ENCODE data around the gene SPP1. TPM values are rescaled to one million over a fixed set of nuclear protein-coding genes. Genes with fewer than 3 reads are reported as not detected.
"Not testable (repeated sequence)": the region's sequence is repeated elsewhere in the genome, so short reads cannot be mapped to it uniquely, and the experiment has no call there.

The SPP1 gene
- polyA plus RNA-seq, 1 experiment, result 4.9 TPM

- peaks cover 1% of the 10 kb centered on the region; the same call in 1 of the 2 replicates for H3K27me3 ChIP-seq (ENCODE audit: control insufficient read depth, insufficient read depth, low read length)
- no peak overlapping the region for H3K4me3 ChIP-seq (ENCODE audit: low read depth, low read length)
- ChIA-PET CTCF (no interaction called here), POLR2A (no interaction called here)
- no peak for TF ChIP-seq CTCF (IDR thresholded peaks at IDR 0.05; ENCODE audit: insufficient read depth, low read depth, low read length)
- no peaks in the 10 kb centered on the region for H3K36me3 ChIP-seq (ENCODE audit: control insufficient read depth, insufficient read depth, low read length)
- DNase-seq (ENCODE audit: low read depth), result no peak
Observed at GRCh38 chr4:87933337-87933736, 42.2 kb upstream of the SPP1 start.

GRCh38 chr4:87934157-87934704 lies 41.3 kb upstream of the SPP1 start:
- ChIA-PET CTCF (no interaction called here), POLR2A (no interaction called here)
- Histone ChIP-seq H3K27me3 (ENCODE audit: control insufficient read depth, insufficient read depth, low read length) (peaks cover 1% of the 10 kb centered on the region; the same call in 1 of the 2 replicates), H3K4me3 (ENCODE audit: low read depth, low read length) (no peak overlapping the region), H3K36me3 (ENCODE audit: control insufficient read depth, insufficient read depth, low read length) (no peaks in the 10 kb centered on the region)
- no peak for DNase-seq (ENCODE audit: low read depth)
- no peak for TF ChIP-seq CTCF (IDR thresholded peaks at IDR 0.05; ENCODE audit: insufficient read depth, low read depth, low read length)

- CTCF ChIA-PET, result interaction anchor here (0.9 kb wide), 1 partner anchor 22 kb away, joined by 3 read pairs; no protein-coding TSS in a partner anchor
- no peak for TF ChIP-seq CTCF (IDR thresholded peaks at IDR 0.05; ENCODE audit: insufficient read depth, low read depth, low read length)
Observed at GRCh38 chr4:87934973-87935372, 40.5 kb upstream of the SPP1 start.

GRCh38 chr4:87935954-87936353 lies 39.6 kb upstream of the SPP1 start:
- H3K27me3 ChIP-seq (ENCODE audit: control insufficient read depth, insufficient read depth, low read length); CTCF ChIA-PET; POLR2A ChIA-PET; H3K4me3 ChIP-seq (ENCODE audit: low read depth, low read length); H3K36me3 ChIP-seq (ENCODE audit: control insufficient read depth, insufficient read depth, low read length); DNase-seq (ENCODE audit: low read depth): not testable (repeated sequence)

More at GRCh38 chr4:87934973-87935372, 40.5 kb upstream of the SPP1 start:
- Histone ChIP-seq H3K27me3 (ENCODE audit: control insufficient read depth, insufficient read depth, low read length) (peaks cover 1% of the 10 kb centered on the region; the same call in 1 of the 2 replicates), H3K36me3 (ENCODE audit: control insufficient read depth, insufficient read depth, low read length) (no peaks in the 10 kb centered on the region), H3K4me3 (ENCODE audit: low read depth, low read length) (no peak overlapping the region)
- POLR2A ChIA-PET, result no interaction called here
- no peak for DNase-seq (ENCODE audit: low read depth)

- Histone ChIP-seq H3K36me3 (ENCODE audit: control insufficient read depth, insufficient read depth, low read length) (no peaks in the 10 kb centered on the region), H3K27me3 (ENCODE audit: control insufficient read depth, insufficient read depth, low read length) (peaks cover 1% of the 10 kb centered on the region; the same call in 1 of the 2 replicates), H3K4me3 (ENCODE audit: low read depth, low read length) (no peak overlapping the region)
- no peak for DNase-seq (ENCODE audit: low read depth)
- ChIA-PET POLR2A (no interaction called here), CTCF (no interaction called here)
- no peak for TF ChIP-seq CTCF (IDR thresholded peaks at IDR 0.05; ENCODE audit: insufficient read depth, low read depth, low read length)
Observed at GRCh38 chr4:87937523-87937922, 38.0 kb upstream of the SPP1 start.

GRCh38 chr4:87938746-87939145 lies 36.8 kb upstream of the SPP1 start:
- no peak for TF ChIP-seq CTCF (IDR thresholded peaks at IDR 0.05; ENCODE audit: insufficient read depth, low read depth, low read length)

More at GRCh38 chr4:87938746-87939145, 36.8 kb upstream of the SPP1 start:
- H3K36me3 ChIP-seq (ENCODE audit: control insufficient read depth, insufficient read depth, low read length), result no peaks in the 10 kb centered on the region
- H3K4me3 ChIP-seq (ENCODE audit: low read depth, low read length), result no peak overlapping the region
- DNase-seq (ENCODE audit: low read depth), result no peak
- ChIA-PET POLR2A (no interaction called here), CTCF (interaction anchor here (0.6 kb wide), 1 partner anchor 69 kb away, joined by 5 read pairs; no protein-coding TSS in a partner anchor)
- peaks cover 1% of the 10 kb centered on the region; the same call in 1 of the 2 replicates for H3K27me3 ChIP-seq (ENCODE audit: control insufficient read depth, insufficient read depth, low read length)

Measured in BJ (cell line).